HG02588 (cell line): ENCODE results near the gene RNF138.
"Not testable (repeated sequence)": the region's sequence is repeated elsewhere in the genome, so short reads cannot be mapped to it uniquely, and the experiment has no call there.

Source experiments
- ATAC-seq: cut with Tn5 transposase; IDR thresholded peaks from one replicate; pipeline ENCODE4 v1.9.1; 2021; ENCODE audit warnings: mild to moderate bottlenecking, moderate library complexity; ENCODE audit not compliant: unreplicated experiment

The RNF138 gene

GRCh38 chr18:32091724-32092421, at the start of gene RNF138:
Gene RNF138 (plus strand): TSS chr18:32091874. CDS start chr18:32092777, 903 bp downstream.
- peak; percentile 55 for ATAC-seq

- ATAC-seq, result no peak
Observed at GRCh38 chr18:32042337-32042736, 49.3 kb upstream of the RNF138 start.

GRCh38 chr18:32048507-32049091, 43.1 kb upstream of the RNF138 start:
- peak; percentile 59 for ATAC-seq

- no peak for ATAC-seq
Observed at GRCh38 chr18:32049393-32050171, 42.1 kb upstream of the RNF138 start.

GRCh38 chr18:32056613-32057358, 34.9 kb upstream of the RNF138 start:
- no peak for ATAC-seq

GRCh38 chr18:32057624-32058165, 34.0 kb upstream of the RNF138 start:
- ATAC-seq, result no peak

GRCh38 chr18:32060026-32060425, 31.6 kb upstream of the RNF138 start:
- no peak for ATAC-seq

GRCh38 chr18:32067375-32068167, 24.1 kb upstream of the RNF138 start:
- ATAC-seq, result no peak

- ATAC-seq, result no peak
Observed at GRCh38 chr18:32072321-32072720, 19.4 kb upstream of the RNF138 start.

GRCh38 chr18:32074206-32074605, 17.5 kb upstream of the RNF138 start:
- no peak for ATAC-seq

GRCh38 chr18:32078845-32079244, 12.8 kb upstream of the RNF138 start:
- no peak for ATAC-seq

GRCh38 chr18:32081881-32082280, 9.8 kb upstream of the RNF138 start:
- ATAC-seq, result no peak

- no peak for ATAC-seq
Observed at GRCh38 chr18:32083781-32084180, 7.9 kb upstream of the RNF138 start.

- no peak for ATAC-seq
Observed at GRCh38 chr18:32086881-32087280, 4.8 kb upstream of the RNF138 start.

- not testable (repeated sequence) for ATAC-seq
Observed at GRCh38 chr18:32090831-32091230, 843 bp upstream of the RNF138 start.

GRCh38 chr18:32091325-32091723, 350 bp upstream of the RNF138 start:
- no peak for ATAC-seq

- ATAC-seq, result peak; percentile 79
Observed at GRCh38 chr18:32092422-32093101, 888 bp downstream of the RNF138 start.

- peak; percentile 33 for ATAC-seq
Observed at GRCh38 chr18:32093102-32093511, 1.4 kb downstream of the RNF138 start.

- no peak for ATAC-seq
Observed at GRCh38 chr18:32093523-32093922, 1.8 kb downstream of the RNF138 start.
